WTC11 (cell line): ENCODE data around the gene AKR7A2.

Source experiments
- ESRRA ChIP-seq: sonication (generic); formaldehyde crosslinking; IDR thresholded peaks from 2 replicates; pipeline ENCODE4 v1.8.1; 2022; ENCODE audit warnings: mild to moderate bottlenecking, missing genetic modification reagents, borderline replicate concordance
- TP53 ChIP-seq: sonication (generic); formaldehyde crosslinking; IDR thresholded peaks from 2 replicates; pipeline ENCODE4 v1.8.1; 2023; ENCODE audit warnings: mild to moderate bottlenecking, missing genetic modification reagents
- TF ChIP-seq, protein P1 (sequence below): fragments of 200-600 bp; IDR thresholded peaks from 2 replicates; pipeline ENCODE4 v1.8.0; 2022; ENCODE audit warnings: antibody characterized with exemption

DNA sequence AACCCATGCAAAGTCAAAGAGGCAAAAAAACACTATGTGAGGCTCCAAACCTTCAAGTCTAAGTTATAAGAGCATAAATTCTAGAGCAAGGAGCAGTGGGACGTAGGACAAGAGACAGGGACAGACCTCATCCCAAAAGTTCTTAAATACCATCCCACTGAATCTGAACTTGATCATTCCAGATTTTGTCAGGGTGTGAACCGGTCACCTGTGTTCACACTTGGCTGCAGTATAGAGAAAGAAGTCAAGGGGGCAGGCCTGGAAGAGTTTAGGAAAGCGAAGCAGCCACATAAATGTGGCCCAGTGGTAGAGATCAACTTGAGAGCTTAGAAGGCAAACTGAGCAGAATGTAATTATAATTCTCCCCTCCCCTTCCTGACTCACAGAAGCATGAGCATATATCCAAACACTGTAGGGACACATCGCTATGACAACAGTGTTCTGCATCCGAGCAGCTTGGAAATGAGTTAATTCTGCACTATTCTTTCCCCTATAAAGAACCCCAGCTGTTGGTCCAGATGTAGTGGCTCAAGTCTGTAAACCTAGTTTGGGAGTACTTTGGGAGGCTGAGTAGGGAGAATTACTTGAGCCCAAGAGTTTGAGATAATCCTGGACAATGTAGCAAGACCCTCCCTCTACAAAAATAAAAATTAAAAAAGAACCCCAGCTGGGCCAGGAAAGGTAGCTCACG, 2.7 kb downstream of the AKR7A2 start:
- TF ChIP-seq, protein P1, sequence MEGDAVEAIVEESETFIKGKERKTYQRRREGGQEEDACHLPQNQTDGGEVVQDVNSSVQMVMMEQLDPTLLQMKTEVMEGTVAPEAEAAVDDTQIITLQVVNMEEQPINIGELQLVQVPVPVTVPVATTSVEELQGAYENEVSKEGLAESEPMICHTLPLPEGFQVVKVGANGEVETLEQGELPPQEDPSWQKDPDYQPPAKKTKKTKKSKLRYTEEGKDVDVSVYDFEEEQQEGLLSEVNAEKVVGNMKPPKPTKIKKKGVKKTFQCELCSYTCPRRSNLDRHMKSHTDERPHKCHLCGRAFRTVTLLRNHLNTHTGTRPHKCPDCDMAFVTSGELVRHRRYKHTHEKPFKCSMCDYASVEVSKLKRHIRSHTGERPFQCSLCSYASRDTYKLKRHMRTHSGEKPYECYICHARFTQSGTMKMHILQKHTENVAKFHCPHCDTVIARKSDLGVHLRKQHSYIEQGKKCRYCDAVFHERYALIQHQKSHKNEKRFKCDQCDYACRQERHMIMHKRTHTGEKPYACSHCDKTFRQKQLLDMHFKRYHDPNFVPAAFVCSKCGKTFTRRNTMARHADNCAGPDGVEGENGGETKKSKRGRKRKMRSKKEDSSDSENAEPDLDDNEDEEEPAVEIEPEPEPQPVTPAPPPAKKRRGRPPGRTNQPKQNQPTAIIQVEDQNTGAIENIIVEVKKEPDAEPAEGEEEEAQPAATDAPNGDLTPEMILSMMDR = no peak
- TF ChIP-seq TP53 (no peak), ESRRA (CRISPR knock-in tag) (no peak)
